GM18502 (cell line): ENCODE measurements around the gene LSM3.

ENCODE experiments used
- ATAC-seq: cut with Tn5 transposase; IDR thresholded peaks from one replicate; pipeline ENCODE4 v1.9.1; 2021; ENCODE audit warnings: mild to moderate bottlenecking; ENCODE audit not compliant: unreplicated experiment, poor library complexity

The LSM3 gene

GRCh38 chr3:14156201-14156600 is 22.4 kb upstream of the LSM3 start:
- ATAC-seq = no peak

- ATAC-seq = no peak
These were observed 21.6 kb upstream of the LSM3 start for GRCh38 chr3:14156843-14157561.

- no peak for ATAC-seq
These were observed 20.7 kb upstream of the LSM3 start for GRCh38 chr3:14157951-14158350.

GRCh38 chr3:14158370-14158769 is 20.2 kb upstream of the LSM3 start:
- ATAC-seq = no peak

- ATAC-seq = no peak
These were observed 19.2 kb upstream of the LSM3 start for GRCh38 chr3:14159426-14159825.

- no peak for ATAC-seq
These were observed 17.3 kb upstream of the LSM3 start for GRCh38 chr3:14161282-14161681.

GRCh38 chr3:14162178-14162577 is 16.4 kb upstream of the LSM3 start:
- ATAC-seq = no peak

GRCh38 chr3:14166877-14167603 is 11.6 kb upstream of the LSM3 start:
- no peak for ATAC-seq

- no peak for ATAC-seq
These were observed 9.2 kb upstream of the LSM3 start for GRCh38 chr3:14169435-14169834.

- no peak for ATAC-seq
These were observed 8.7 kb upstream of the LSM3 start for GRCh38 chr3:14169871-14170270.

GRCh38 chr3:14170531-14171159 is 8.0 kb upstream of the LSM3 start:
- ATAC-seq = no peak

GRCh38 chr3:14172496-14172895 is 6.1 kb upstream of the LSM3 start:
- ATAC-seq = no peak

GRCh38 chr3:14174483-14174882 is 4.1 kb upstream of the LSM3 start:
- no peak for ATAC-seq

GRCh38 chr3:14175383-14176037 is 3.1 kb upstream of the LSM3 start:
- ATAC-seq = peak; percentile 27

GRCh38 chr3:14177580-14178246 is 904 bp upstream of the LSM3 start:
- ATAC-seq = peak; percentile 9

GRCh38 chr3:14179114-14179465 is 473 bp downstream of the LSM3 start:
- ATAC-seq = no peak

- no peak for ATAC-seq
These were observed 1.2 kb downstream of the LSM3 start for GRCh38 chr3:14179795-14180194.

GRCh38 chr3:14181253-14181652 is 2.6 kb downstream of the LSM3 start:
- no peak for ATAC-seq

- no peak for ATAC-seq
These were observed 4.5 kb downstream of the LSM3 start for GRCh38 chr3:14183015-14183577.

GRCh38 chr3:14186854-14187458 is 8.3 kb downstream of the LSM3 start:
- no peak for ATAC-seq
